Activated CD8-positive, alpha-beta memory T cell treated with anti-CD3 and anti-CD28 coated beads, Interleukin-2, amount 10 ng/mL, durations not matched to agents 7 days and 5 days (primary cell): ENCODE results near the gene IMPA2. TPM values are rescaled to one million over a fixed set of nuclear protein-coding genes. Genes with fewer than 3 reads are reported as not detected.

ENCODE experiments used
- ATAC-seq: fragments of 150-1000 bp; cut with Tn5 transposase; one replicate; pipeline ENCODE4 v1.10.0; 2021; ENCODE audit warnings: moderate library complexity
- CTCF ChIA-PET: fragments of 350-600 bp; sonication (Branson Sonifier 250); formaldehyde crosslinking; loops from one replicate; lab custom pipeline; 2021; ENCODE audit warnings: antibody characterized with exemption; lab: Charles Lee
- DNase-seq: peaks from one replicate; pipeline ENCODE4 v3.0.0-alpha.2; 2020
- H3K27ac Mint-ChIP-seq: one replicate; pipeline ENCODE4 v1.8.0; 2021; ENCODE audit warnings: mild to moderate bottlenecking, mixed read lengths
- H3K27me3 Mint-ChIP-seq: one replicate; pipeline ENCODE4 v1.8.0; 2021; ENCODE audit warnings: mixed read lengths
- H3K36me3 Mint-ChIP-seq: one replicate; pipeline ENCODE4 v1.8.0; 2021; ENCODE audit warnings: mild to moderate bottlenecking, mixed read lengths
- H3K4me1 Mint-ChIP-seq: one replicate; pipeline ENCODE4 v1.8.0; 2021; ENCODE audit warnings: mixed read lengths
- H3K4me3 Mint-ChIP-seq: one replicate; pipeline ENCODE4 v1.8.0; 2021; ENCODE audit warnings: mild to moderate bottlenecking, moderate library complexity, mixed read lengths
- H3K9me3 Mint-ChIP-seq: one replicate; pipeline ENCODE4 v1.8.0; 2022; ENCODE audit warnings: low read depth, mixed read lengths
- total RNA-seq, 2 experiments: library from RNA; stranded (reverse); gene quantifications; one replicate each; pipeline ENCODE4 v1.2.3, GENCODE V29; 2021

Gene IMPA2
- total RNA-seq, 2 experiments from 2014 or later: 14.1 to 19.1 TPM

DNA sequence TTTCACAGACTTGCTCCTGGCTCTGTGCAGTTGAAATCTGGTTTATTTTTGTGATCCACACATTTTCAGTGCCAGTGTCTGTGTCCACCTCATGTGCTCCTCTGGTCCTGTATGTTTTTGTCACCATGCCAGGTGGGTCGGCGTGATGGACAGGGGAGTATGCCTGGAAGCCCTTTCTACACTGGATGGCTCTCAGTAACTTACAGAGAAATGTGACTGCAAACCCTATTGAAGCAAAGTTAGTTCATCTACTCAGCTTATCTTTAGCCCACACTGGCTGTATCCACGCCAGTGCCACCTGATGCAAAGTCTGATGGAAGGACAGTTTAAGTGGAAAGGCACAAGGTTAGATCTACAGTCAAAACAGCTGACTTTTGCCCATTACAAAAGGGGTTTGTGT lies 4.3 kb downstream of the IMPA2 start:
- H3K4me1 Mint-ChIP-seq: peaks cover 13% of the 10 kb centered on the region

GRCh38 chr18:11986061-11986460 lies 4.8 kb downstream of the IMPA2 start:
- ATAC-seq (no peak), DNase-seq (no peak)
- H3K9me3 Mint-ChIP-seq: no peaks in the 10 kb centered on the region
- no peaks in the 10 kb centered on the region for H3K27me3 Mint-ChIP-seq
- H3K27ac Mint-ChIP-seq: no peak overlapping the region
- no peak overlapping the region for H3K4me3 Mint-ChIP-seq
- peaks cover 16% of the 10 kb centered on the region for H3K4me1 Mint-ChIP-seq
- CTCF ChIA-PET: no interaction called here
- H3K36me3 Mint-ChIP-seq: no peaks in the 10 kb centered on the region

More for the DNA sequence above, 4.3 kb downstream of the IMPA2 start:
- no peak overlapping the region for H3K4me3 Mint-ChIP-seq
- CTCF ChIA-PET: no interaction called here
- H3K27me3 Mint-ChIP-seq: no peaks in the 10 kb centered on the region
- H3K27ac Mint-ChIP-seq: no peak overlapping the region
- no peaks in the 10 kb centered on the region for H3K36me3 Mint-ChIP-seq
- DNase-seq: no peak
- no peaks in the 10 kb centered on the region for H3K9me3 Mint-ChIP-seq
- no peak for ATAC-seq

DNA sequence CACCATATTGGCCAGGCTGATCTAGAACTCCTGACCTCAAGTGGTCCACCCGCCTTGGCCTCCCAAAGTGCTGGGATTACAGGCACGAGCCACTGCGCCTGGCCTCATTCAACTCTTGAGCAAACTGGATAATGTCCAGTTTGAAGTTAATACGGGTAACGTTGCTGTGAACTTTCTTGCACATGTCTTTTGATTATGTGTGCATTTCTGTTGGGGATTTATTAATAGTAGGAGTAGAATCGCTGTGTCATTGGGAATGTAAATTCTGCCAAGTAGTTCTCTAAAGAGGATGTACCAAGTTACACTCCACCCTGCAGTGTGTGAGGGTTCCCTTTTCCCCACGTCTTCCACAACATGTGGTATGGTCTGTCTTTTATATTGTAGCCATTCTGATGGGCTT lies 6.2 kb downstream of the IMPA2 start:
- CTCF ChIA-PET: no interaction called here
- H3K4me1 Mint-ChIP-seq: peaks cover 15% of the 10 kb centered on the region
- H3K36me3 Mint-ChIP-seq: no peaks in the 10 kb centered on the region
- no peaks in the 10 kb centered on the region for H3K9me3 Mint-ChIP-seq
- ATAC-seq (no peak), DNase-seq (no peak)
- no peak overlapping the region for H3K27ac Mint-ChIP-seq
- H3K4me3 Mint-ChIP-seq: no peak overlapping the region
- no peaks in the 10 kb centered on the region for H3K27me3 Mint-ChIP-seq

DNA sequence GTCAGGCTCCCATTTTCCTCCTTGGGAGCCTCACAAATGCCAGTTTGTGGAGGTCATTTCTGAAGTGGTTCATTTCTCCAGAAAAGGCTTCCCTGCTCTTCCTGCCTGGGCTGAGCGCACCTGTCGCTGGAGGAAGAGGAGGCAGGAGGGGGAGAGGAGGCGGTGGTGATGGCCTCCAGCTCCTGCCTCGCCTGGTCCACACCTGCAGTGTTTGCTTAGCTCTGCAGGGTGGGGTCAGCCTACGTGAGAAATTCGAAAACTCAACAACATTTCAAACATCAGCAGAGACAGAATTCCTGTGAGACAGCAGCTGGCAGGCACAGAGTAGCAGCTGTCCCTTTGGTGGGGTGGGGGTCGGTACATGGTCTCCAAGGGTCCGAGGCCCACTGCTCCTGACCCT lies 7.9 kb downstream of the IMPA2 start:
- CTCF ChIA-PET: interaction anchor here (0.8 to 1.1 kb wide), 2 partner anchors 48 to 49 kb away, joined by 3 to 4 read pairs; no protein-coding TSS in a partner anchor
- H3K4me1 Mint-ChIP-seq: peaks cover 7% of the 10 kb centered on the region
- no peaks in the 10 kb centered on the region for H3K27me3 Mint-ChIP-seq
- ATAC-seq (no peak), DNase-seq (no peak)
- H3K4me3 Mint-ChIP-seq: no peak overlapping the region
- no peak overlapping the region for H3K27ac Mint-ChIP-seq
- no peaks in the 10 kb centered on the region for H3K36me3 Mint-ChIP-seq
- no peaks in the 10 kb centered on the region for H3K9me3 Mint-ChIP-seq

GRCh38 chr18:11989966-11990380 lies 8.7 kb downstream of the IMPA2 start:
- Mint-ChIP-seq H3K9me3 (no peaks in the 10 kb centered on the region), H3K4me3 (no peak overlapping the region), H3K27ac (no peak overlapping the region), H3K27me3 (no peaks in the 10 kb centered on the region), H3K4me1 (peaks cover 8% of the 10 kb centered on the region), H3K36me3 (no peaks in the 10 kb centered on the region)
- DNase-seq (no peak), ATAC-seq (no peak)
- CTCF ChIA-PET: interaction anchor here (10.4 kb wide), 1 partner anchor 51 kb away, joined by 198 read pairs; no protein-coding TSS in a partner anchor

GRCh38 chr18:11990539-11990938 lies 9.2 kb downstream of the IMPA2 start:
- no peak overlapping the region for H3K4me3 Mint-ChIP-seq
- H3K4me1 Mint-ChIP-seq: peaks cover 14% of the 10 kb centered on the region
- CTCF ChIA-PET: interaction anchor here (10.4 kb wide), 1 partner anchor 52 kb away, joined by 198 read pairs; no protein-coding TSS in a partner anchor
- H3K27me3 Mint-ChIP-seq: no peaks in the 10 kb centered on the region
- DNase-seq: no peak
- no peaks in the 10 kb centered on the region for H3K36me3 Mint-ChIP-seq
- no peak for ATAC-seq
- no peak overlapping the region for H3K27ac Mint-ChIP-seq
- no peaks in the 10 kb centered on the region for H3K9me3 Mint-ChIP-seq

- Mint-ChIP-seq H3K4me3 (no peak overlapping the region), H3K4me1 (peaks cover 20% of the 10 kb centered on the region), H3K9me3 (no peaks in the 10 kb centered on the region), H3K27me3 (no peaks in the 10 kb centered on the region), H3K27ac (no peak overlapping the region), H3K36me3 (no peaks in the 10 kb centered on the region)
- DNase-seq (peak; percentile 47), ATAC-seq (peak; percentile 25)
- CTCF ChIA-PET: interaction anchor here (1.4 to 10.4 kb wide), 2 partner anchors 53 to 258 kb away, joined by 3 to 198 read pairs; no protein-coding TSS in a partner anchor
Measured at GRCh38 chr18:11991021-11991795, 9.9 kb downstream of the IMPA2 start.

- Mint-ChIP-seq H3K36me3 (no peaks in the 10 kb centered on the region), H3K27ac (no peak overlapping the region), H3K27me3 (no peaks in the 10 kb centered on the region), H3K4me1 (peaks cover 23% of the 10 kb centered on the region), H3K9me3 (no peaks in the 10 kb centered on the region), H3K4me3 (no peak overlapping the region)
- ATAC-seq (no peak), DNase-seq (no peak)
- CTCF ChIA-PET: interaction anchor here (1.4 to 10.4 kb wide), 2 partner anchors 54 to 259 kb away, joined by 3 to 198 read pairs; no protein-coding TSS in a partner anchor
Measured at GRCh38 chr18:11992096-11992790, 10.9 kb downstream of the IMPA2 start.

DNA sequence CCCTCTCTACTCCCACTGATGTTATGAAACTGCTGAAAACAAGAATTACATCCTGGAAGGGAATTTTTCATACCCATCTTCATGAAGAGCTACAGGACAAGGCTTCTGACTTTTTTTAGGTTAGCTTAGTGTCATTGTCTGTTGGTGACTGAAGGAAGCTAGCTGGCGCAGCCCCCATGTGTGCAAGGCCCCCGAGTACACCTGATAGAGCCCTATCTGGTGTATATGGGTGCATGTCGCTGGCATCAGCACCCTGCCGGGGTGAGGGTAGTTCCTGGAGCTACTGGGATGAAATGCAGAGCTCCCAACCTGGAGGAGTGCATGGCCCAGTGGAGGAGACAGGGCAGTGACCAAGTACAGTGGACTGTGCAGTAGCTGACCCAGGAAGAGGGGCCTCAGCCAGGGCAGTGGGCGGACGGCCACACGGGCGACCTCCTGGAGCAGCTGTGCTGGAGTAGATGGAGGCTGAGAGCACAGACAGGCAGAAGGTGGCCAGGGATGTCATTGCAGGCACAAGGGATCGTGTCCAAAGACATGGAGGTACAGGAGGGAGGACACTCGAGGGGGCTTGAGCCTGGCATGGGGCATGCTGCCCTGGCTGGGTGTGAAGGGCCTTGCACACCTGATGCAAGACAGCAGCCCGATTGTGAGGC lies 12.1 kb downstream of the IMPA2 start:
- CTCF ChIA-PET: interaction anchor here (0.8 to 10.4 kb wide), 4 partner anchors 10 to 76 kb away, joined by 3 to 198 read pairs (median 4); no protein-coding TSS in a partner anchor
- DNase-seq (no peak), ATAC-seq (no peak)
- Mint-ChIP-seq H3K27ac (no peak overlapping the region), H3K9me3 (no peaks in the 10 kb centered on the region), H3K4me3 (no peak overlapping the region), H3K4me1 (peaks cover 23% of the 10 kb centered on the region), H3K36me3 (no peaks in the 10 kb centered on the region), H3K27me3 (no peaks in the 10 kb centered on the region)

DNA sequence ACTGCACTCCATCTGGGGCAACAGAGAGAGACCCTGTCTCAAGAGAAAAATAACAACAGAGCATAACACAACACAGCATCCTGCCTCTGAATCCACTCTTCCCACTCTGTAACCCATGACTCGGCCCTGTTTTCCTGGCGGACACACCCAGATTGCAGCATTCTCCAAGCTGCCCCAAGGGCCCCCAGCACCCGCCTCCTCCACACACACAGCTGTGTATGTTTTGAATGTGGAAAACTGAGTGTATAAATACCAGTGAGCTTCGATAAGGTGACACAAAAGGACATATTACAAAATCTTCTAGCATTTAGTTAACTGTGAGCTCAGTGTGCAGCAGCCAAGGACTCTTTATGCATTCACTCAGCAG lies 13.0 kb downstream of the IMPA2 start:
- Mint-ChIP-seq H3K27ac (no peak overlapping the region), H3K27me3 (no peaks in the 10 kb centered on the region), H3K4me1 (peaks cover 23% of the 10 kb centered on the region), H3K4me3 (no peak overlapping the region), H3K36me3 (no peaks in the 10 kb centered on the region), H3K9me3 (no peaks in the 10 kb centered on the region)
- CTCF ChIA-PET: interaction anchor here (1.2 to 10.4 kb wide), 8 partner anchors 14 to 338 kb away, joined by 3 to 198 read pairs (median 8); partner anchors contain the start of genes CHMP1B and MPPE1
- DNase-seq (no peak), ATAC-seq (no peak)

DNA sequence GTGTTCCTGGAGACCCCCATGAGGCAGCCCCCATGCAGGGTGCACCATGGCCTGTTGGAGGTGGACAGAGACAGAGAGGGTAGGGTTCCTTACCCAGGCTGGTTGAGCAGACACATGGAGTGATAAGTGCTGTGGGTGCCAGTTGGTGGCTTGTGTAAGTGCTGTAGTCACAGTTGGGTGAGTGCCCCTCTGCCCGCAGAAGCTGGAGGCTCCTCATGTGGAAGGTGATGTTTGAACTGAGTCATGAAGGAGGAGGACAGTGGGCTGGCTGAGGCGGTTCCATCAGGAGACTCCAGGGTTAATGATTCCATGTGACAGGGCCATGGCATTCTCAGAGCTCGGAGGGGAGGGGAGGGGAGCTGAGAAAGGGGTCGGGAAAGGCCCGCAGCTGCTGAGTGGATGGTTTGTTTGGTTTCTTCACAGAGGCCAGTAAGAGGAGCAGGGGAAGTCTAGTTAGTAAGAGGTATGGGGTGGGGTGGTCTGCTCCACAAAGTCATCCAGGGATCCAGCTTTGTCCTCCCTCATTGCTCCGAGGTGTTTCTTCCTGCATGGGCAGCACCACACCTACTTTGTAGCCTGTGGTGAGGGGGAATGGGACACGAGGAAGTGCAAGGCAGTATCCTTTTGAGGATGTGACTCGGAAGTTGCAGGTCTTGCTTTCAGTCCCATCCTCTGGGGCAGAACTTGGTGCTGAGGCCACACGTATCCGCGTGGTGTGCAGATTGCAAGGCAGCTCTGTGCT lies 13.6 kb downstream of the IMPA2 start:
- no peaks in the 10 kb centered on the region for H3K27me3 Mint-ChIP-seq
- no peak overlapping the region for H3K4me3 Mint-ChIP-seq
- peaks cover 23% of the 10 kb centered on the region for H3K4me1 Mint-ChIP-seq
- H3K36me3 Mint-ChIP-seq: no peaks in the 10 kb centered on the region
- DNase-seq (no peak), ATAC-seq (no peak)
- no peak overlapping the region for H3K27ac Mint-ChIP-seq
- CTCF ChIA-PET: interaction anchor here (0.8 to 10.4 kb wide), 18 partner anchors 12 to 339 kb away, joined by 3 to 198 read pairs (median 6); partner anchors contain the start of genes CHMP1B and MPPE1
- no peaks in the 10 kb centered on the region for H3K9me3 Mint-ChIP-seq

DNA sequence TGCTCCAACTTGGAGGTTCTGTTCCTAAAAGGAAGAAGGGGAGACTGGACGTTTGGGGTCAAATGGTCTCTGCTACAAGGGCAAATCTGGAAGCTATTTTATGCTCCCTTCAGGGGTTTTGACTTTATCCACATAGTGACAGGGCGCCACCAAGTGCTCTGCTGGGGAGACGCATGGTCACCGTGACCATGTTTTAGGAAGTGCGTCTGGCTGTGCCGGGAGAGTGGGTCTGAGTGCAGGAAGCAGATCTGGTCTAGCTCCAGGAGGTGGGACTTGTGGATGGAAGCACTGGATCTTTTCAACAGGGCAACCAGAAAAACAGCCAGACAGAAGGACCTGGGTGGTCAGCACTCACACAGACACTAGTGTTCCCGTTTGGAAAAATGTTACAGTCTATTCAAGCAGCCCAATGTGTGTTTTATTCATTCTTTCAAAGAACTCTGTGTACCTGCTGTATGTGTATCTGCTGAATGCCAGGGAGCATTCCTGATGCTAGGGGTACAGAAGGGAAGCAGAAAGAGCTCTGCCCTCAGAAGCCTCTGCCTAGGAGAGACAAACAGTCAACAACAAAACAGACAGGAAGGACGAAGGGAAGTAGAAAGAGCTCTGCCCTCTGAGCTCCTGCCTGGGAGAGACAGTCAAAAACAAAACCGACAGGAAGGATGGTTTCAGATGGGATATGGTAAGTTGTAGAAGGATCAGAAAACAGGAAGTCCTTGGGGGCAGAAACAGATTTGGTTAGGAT lies 14.3 kb downstream of the IMPA2 start:
- CTCF ChIA-PET: interaction anchor here (0.8 to 10.4 kb wide), 23 partner anchors 13 to 476 kb away, joined by 3 to 198 read pairs (median 6); partner anchors contain the start of genes CHMP1B and MPPE1
- H3K36me3 Mint-ChIP-seq: peaks cover 2% of the 10 kb centered on the region

More for the DNA sequence above, 14.3 kb downstream of the IMPA2 start:
- DNase-seq (peak; percentile 68), ATAC-seq (peak; percentile 89)
- H3K27me3 Mint-ChIP-seq: no peaks in the 10 kb centered on the region
- H3K27ac Mint-ChIP-seq: peak overlapping the region; percentile 39
- H3K9me3 Mint-ChIP-seq: no peaks in the 10 kb centered on the region
- peaks cover 23% of the 10 kb centered on the region for H3K4me1 Mint-ChIP-seq
- H3K4me3 Mint-ChIP-seq: peak overlapping the region; percentile 22
